GM18508 (cell line): ENCODE data around the gene ABCC4.
A peak's percentile ranks its signal among the peaks of the same experiment; 100 is the strongest.

Experiments used
- ATAC-seq: cut with Tn5 transposase; IDR thresholded peaks from one replicate; pipeline ENCODE4 v1.9.1; 2021; ENCODE audit warnings: moderate number of reproducible peaks; ENCODE audit not compliant: insufficient read depth, unreplicated experiment

ABCC4 gene

DNA sequence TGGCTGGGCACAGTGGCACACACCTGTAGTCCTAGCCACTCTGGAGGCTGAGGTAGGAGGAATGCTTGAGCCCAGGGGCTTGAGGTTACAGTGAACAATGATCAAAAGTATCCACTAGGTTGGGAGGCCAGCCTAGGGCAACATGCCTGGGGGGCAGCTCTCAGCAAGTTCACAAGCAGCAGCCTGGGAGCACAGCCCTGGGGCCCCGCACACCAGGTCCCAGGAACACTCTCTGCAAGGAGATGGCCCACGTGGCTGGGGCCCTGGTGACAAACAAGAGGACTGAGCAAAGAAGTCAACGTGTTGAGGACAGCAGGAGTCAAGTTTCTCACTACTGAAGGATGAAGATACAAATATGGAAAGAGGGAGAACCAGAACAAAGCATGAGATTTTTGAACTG, 39.3 kb downstream of the ABCC4 start:
- ATAC-seq = no peak

DNA sequence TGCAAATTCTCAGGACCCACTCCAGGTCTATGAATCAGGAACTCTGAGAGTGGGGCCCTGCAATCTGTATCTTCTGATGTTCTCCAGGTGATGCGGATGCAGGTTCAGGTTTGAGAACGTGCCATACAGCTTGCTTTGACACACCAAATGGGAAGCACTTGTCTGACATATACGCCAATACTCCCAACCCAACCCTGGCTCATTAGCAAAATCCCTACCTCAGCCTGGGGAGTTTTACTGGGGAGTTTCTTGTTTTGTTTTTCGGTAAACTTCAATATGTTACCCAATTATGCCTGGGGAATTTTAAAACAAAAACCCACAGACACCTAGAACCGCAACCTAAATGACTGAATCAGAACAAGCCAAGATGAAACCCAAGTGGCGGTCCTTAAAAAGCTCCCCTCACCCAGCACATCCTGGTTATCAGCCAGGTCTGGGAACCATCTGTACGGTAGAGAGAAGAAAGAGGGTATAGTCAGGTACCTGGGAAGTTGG, 41.2 kb downstream of the ABCC4 start:
- peak; percentile 23 for ATAC-seq

DNA sequence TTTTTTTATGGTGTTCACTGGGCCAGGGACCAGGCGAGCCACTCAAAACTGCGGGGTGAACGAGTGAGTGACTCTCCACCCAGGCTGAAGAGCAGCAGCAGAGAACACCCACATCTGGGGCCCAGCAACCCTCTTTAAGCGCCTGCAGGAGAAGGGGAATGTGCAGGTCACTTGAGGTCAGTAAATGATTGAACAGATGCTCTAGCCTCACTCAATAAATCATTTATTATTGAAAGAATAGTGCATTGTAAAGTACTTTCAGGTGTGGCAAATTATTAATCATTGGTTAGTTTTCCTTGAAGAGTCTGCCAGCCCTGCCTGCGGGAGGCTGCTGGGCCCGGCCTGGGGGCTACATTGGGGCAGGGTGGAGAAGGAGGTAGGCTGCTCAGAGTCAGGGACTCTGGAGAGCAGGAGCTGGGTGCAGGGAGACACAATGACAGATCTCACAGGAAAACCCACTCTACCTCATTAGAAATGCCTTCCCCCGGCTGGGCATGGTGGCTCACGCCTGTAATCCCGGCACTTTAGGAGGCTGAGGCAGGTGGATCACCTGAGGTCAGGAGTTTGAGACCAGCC, 42.5 kb downstream of the ABCC4 start:
- peak; percentile 58 for ATAC-seq

DNA sequence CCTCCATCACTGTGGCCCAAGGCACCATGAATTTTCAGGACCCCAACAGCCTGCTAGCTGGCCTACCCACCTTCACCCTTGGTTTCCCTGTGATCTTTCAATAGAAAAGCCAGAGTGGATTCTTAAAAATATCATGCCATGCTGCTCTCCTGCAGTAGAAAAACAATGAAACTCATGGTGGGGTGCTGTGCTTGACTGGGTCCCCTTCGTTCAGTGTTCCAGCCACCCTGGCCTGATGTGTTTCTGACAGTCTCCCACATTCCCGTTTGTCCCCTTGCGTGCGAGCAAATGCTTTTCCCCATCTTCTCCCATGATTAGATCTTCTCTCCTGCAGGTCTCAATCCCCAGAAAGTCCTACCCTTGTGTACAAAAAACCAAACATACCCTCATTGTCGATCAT, 43.2 kb downstream of the ABCC4 start:
- ATAC-seq = no peak

GRCh38 chr13:95256091-95256490, 45.2 kb downstream of the ABCC4 start:
- ATAC-seq = no peak

GRCh38 chr13:95255072-95255732, 46.0 kb downstream of the ABCC4 start:
- ATAC-seq = no peak

DNA sequence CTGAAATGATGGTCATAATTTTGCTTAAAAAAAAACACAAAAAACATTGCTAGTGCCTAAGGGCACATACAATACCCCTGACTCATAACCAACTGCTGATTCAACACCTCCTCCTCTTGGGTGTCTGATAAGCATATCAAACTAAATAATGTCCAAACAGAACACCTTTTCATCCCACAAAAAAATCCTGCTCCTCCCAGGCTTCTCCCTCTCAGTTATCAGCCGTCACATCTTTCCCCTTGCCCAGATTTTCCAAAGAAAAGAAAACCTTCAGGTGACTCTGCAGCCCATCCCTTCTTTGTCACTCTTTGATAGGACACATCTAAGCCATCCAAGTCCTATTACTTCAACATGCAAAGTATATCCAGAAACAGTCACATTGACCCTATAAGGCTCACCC, 46.9 kb downstream of the ABCC4 start:
- ATAC-seq = no peak

GRCh38 chr13:95253033-95253432, 48.2 kb downstream of the ABCC4 start:
- no peak for ATAC-seq

GRCh38 chr13:95251641-95252040, 49.6 kb downstream of the ABCC4 start:
- ATAC-seq = no peak

- peak; percentile 61 for ATAC-seq
Observed at GRCh38 chr13:95250961-95251360, 50.3 kb downstream of the ABCC4 start.

DNA sequence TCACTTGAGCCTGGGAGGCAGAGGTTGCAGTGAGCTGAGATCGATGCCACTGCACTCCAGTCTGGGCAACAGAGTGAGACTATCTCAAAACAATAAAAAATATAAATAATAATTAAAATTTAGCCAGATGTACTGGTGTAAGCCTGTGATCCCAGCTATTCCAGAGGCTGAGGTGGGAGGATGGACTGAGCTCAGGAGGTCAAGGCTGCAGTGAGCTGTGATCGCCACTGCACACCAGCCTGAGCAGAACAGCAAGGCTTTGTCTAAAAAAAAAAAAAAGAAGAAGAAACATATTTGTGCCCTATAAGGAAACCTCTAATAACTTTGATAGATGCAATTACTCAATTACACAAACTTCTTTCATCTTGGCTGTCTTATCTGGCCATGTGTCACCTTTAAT, 52.3 kb downstream of the ABCC4 start:
- ATAC-seq = no peak

GRCh38 chr13:95247852-95248251, 53.4 kb downstream of the ABCC4 start:
- no peak for ATAC-seq

DNA sequence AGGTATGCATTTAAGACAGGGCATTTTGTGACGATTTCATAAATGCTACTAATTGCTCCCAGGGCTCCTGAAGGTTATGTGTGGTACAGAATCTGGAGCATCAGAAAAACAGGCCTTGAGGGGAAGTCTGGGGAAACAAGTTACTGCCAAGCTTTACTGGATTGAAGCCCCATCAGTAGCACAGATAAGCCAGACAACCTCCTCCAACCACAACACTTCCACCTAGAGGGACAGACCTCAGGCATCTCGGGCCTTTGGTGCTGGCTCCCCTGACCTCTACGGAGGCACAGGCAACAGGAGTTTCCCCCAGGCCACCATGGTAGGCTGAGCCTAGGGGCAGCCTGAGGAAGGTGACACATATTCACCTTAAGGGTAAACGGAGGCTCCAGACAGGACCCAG, 54.1 kb downstream of the ABCC4 start:
- ATAC-seq = no peak

DNA sequence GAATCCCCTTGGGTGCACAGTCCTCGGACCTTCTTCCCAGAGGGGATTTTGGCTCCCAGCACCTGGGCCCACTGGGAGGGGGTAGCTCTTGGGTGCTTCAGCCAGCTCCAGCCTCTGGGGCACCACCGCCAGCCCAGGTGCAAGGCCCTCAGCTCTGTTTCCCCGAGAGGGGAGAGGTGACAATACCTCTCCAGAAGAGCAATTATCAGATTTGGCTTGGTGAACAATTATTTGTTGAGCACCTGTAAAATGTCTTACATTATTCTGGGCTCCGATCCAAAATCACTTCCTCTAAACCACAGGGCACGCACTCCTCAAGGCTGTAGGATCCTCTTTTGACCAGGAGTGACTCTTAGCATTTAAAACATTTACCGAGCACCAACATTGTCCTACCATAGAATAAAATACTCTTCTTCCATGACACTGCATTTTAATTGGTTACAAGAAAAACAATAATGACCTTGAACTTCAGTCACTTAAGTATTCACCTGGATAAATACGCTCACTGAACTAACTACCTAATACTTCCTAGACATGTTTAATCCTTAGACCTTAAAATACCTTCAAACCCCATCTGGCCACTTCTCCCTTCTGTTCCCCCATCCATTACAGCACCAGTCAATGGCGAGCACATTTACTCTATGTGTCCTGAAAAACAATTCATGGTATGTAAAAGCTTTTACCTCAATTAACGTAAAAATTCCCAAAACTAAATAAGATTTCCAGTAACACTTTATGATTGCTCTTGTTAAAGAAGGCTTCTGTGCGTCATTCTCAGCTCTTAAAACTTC, 54.8 kb downstream of the ABCC4 start:
- ATAC-seq = no peak

DNA sequence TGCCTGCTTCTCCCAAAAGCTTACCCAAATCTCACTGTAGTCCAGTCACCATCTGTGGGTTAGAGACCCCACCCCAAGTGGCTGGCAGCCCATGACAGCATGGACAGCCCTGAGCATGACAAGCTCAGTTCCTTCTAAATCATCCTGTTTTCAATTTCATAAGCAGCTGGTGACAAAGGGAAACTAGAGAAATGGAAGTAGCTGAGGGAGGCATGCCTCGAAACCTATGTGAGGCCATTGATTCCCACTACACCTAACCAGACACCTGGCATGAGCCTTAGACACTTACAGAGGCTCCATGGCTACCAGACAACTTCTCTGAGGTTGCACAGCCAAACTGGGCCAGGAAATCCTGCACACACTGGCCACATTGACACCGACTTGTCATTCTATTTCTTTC, 56.2 kb downstream of the ABCC4 start:
- peak; percentile 53 for ATAC-seq

- no peak for ATAC-seq
Observed at GRCh38 chr13:95243207-95243606, 58.0 kb downstream of the ABCC4 start.

GRCh38 chr13:95241321-95241720, 59.9 kb downstream of the ABCC4 start:
- no peak for ATAC-seq

DNA sequence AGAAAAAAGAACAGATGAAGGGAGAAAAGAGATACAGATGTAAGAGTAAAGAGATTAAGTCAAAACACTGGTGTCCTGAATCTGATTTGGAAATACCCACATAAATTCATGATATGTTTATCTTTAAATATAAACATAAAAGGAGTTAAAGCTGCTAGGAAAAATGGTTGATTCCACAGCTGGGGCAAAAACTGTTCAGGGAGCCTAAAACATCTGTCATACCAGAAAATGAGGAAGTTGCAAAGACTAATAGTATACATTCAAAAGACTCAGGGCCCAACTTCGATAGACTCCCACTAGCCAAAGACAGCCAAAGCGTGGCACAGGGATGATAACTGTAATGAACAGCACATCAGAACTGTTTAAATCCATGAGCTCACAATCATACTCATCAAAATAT, 62.0 kb downstream of the ABCC4 start:
- no peak for ATAC-seq

- no peak for ATAC-seq
Observed at GRCh38 chr13:95237310-95237870, 63.9 kb downstream of the ABCC4 start.

DNA sequence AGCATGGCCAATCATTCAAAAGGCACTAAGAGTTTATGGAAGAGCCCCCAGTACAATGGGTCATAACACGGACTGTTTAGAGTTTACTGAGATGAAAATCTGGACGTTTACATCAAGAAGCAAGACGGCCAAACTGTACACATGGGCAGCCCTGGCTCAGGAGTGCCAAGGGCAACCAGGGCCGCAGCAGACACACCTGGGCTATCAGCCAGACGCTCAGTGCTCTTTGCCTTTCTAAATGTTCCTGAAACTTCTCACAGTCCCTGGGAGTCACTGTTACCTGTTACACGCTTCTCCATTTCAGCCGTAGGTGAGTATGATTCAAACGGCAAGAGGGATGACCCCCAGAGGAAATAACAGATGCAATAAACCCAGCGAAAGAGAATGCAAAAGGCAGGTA, 64.5 kb downstream of the ABCC4 start:
- ATAC-seq = no peak

GRCh38 chr13:95235974-95236373, 65.3 kb downstream of the ABCC4 start:
- no peak for ATAC-seq
